Right lobe of liver (tissue), 4 donors: ENCODE results near the gene ZBTB48.

Source experiments
- CTCF ChIP-seq, 4 donors: fragments of 200-600 bp in 3 of 4; fragments of 450-650 bp in 1 of 4; IDR thresholded peaks; one replicate each; pipeline versions ENCODE4 v1.5.1 to v1.8.0; 2016 to 2022; ENCODE audit warnings: antibody characterized with exemption in 4 of 4, mild to moderate bottlenecking in 2 of 4
- POLR2A ChIP-seq: fragments of 450-650 bp; IDR thresholded peaks from one replicate; pipeline ENCODE4 v1.6.1; 2017; ENCODE audit warnings: antibody characterized with exemption, mild to moderate bottlenecking
- donor health status: DM: no; HTN: no; CAD: no.
- donor health status: DM: no; HTN: no; CAD: no.
- donor health status: DM: no; HTN: yes; CAD: no.

GRCh38 chr1:6570987-6571386 is 8.8 kb upstream of the ZBTB48 start:
- TF ChIP-seq CTCF (IDR thresholded peaks at IDR 0.05) = no peak
- no peak for TF ChIP-seq POLR2A
